Measurements from ENCODE around the gene TBC1D19. TPM values are rescaled to one million over a fixed set of nuclear protein-coding genes. Genes with fewer than 3 reads are reported as not detected.

Gene TBC1D19
- total and polyA plus RNA-seq, 2 donors (not counting 1 experiment from before 2014, with no cell fraction given): 1.8 to 11.0 TPM

DNA sequence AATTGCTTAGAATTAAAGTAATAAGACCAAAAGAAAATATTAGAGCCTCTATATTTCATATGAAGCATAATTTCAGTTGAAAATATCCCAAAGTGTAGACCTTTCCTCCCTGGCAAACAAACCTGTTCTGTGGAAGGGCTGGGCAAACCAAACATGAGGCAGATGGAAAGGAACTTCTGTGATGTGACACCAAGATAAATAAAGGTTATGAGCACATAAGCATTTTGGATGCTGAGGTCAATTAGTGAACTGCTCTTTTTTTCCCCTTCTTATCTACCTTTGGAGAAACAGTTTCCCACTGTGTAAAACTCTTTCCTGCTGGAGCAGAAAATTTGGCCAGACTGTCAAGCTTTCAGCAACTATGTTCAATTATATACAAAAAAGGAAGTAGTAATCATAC lies 167.1 kb downstream of the TBC1D19 start:
- H3K79me2 ChIP-seq (ENCODE audit: control insufficient read depth, insufficient read depth, low read length): no peaks in the 10 kb centered on the region
- DNase-seq (no peak), ATAC-seq (ENCODE audit: low read depth) (no peak)
- Mint-ChIP-seq H3K27me3 (no peaks in the 10 kb centered on the region), H3K27ac (no peak overlapping the region), H3K4me1 (peaks cover 20% of the 10 kb centered on the region), H3K9me3 (ENCODE audit: insufficient read depth) (peaks cover 4% of the 10 kb centered on the region), H3K4me3 (no peak overlapping the region)
- no peak overlapping the region for H3K27ac ChIP-seq (ENCODE audit: low read length in 2 of 2)
- TF ChIP-seq, protein P1, sequence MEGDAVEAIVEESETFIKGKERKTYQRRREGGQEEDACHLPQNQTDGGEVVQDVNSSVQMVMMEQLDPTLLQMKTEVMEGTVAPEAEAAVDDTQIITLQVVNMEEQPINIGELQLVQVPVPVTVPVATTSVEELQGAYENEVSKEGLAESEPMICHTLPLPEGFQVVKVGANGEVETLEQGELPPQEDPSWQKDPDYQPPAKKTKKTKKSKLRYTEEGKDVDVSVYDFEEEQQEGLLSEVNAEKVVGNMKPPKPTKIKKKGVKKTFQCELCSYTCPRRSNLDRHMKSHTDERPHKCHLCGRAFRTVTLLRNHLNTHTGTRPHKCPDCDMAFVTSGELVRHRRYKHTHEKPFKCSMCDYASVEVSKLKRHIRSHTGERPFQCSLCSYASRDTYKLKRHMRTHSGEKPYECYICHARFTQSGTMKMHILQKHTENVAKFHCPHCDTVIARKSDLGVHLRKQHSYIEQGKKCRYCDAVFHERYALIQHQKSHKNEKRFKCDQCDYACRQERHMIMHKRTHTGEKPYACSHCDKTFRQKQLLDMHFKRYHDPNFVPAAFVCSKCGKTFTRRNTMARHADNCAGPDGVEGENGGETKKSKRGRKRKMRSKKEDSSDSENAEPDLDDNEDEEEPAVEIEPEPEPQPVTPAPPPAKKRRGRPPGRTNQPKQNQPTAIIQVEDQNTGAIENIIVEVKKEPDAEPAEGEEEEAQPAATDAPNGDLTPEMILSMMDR (IDR thresholded peaks at IDR 0.05): no peak
- no peak for TF ChIP-seq EZH2 (IDR thresholded peaks at IDR 0.05; ENCODE audit: borderline replicate concordance, insufficient read depth, low read depth, low read length, poor library complexity, severe bottlenecking)
- intact Hi-C loops (cut with micrococcal nuclease): no loop called here
- no peak overlapping the region for H3K4me3 ChIP-seq (ENCODE audit: control extremely low read depth in 1 of 5, extremely low read depth in 1 of 5, insufficient read depth in 1 of 5, low read depth in 2 of 5, low read length in 4 of 5)
- H3K36me3 ChIP-seq (replicated peaks in 1 of 2; ENCODE audit: control extremely low read depth in 1 of 2, control insufficient read depth in 1 of 2, extremely low read depth in 1 of 2, insufficient read depth in 2 of 2, low read length in 1 of 2): no peaks in the 10 kb centered on the region
- peaks cover 17 to 22% of the 10 kb centered on the region in 2 donors for H3K4me1 ChIP-seq (ENCODE audit: control insufficient read depth in 2 of 2, insufficient read depth in 2 of 2, low read length in 2 of 2)
- no peaks in the 10 kb centered on the region for H3K27me3 ChIP-seq (replicated peaks in 1 of 4; ENCODE audit: control extremely low read depth in 1 of 4, control insufficient read depth in 3 of 4, insufficient read depth in 4 of 4, low read length in 3 of 4)
- H3K4me2 ChIP-seq (replicated peaks; ENCODE audit: low read depth, low read length, poor library complexity, severe bottlenecking): no peak overlapping the region
- no peaks in the 10 kb centered on the region for H3K9me3 ChIP-seq (ENCODE audit: control extremely low read depth in 1 of 3, control insufficient read depth in 2 of 3, insufficient read depth in 1 of 3, low read length in 2 of 3)
- H2AFZ ChIP-seq (ENCODE audit: insufficient read depth, low read depth, low read length, poor library complexity, severe bottlenecking): no peak overlapping the region
- H4K20me1 ChIP-seq (ENCODE audit: control insufficient read depth, insufficient read depth, low read length, poor library complexity, severe bottlenecking): no peaks in the 10 kb centered on the region
- ChIA-PET POLR2A (no interaction called here), CTCF (no interaction called here)
- H3K9ac ChIP-seq (ENCODE audit: low read length): no peak overlapping the region

DNA sequence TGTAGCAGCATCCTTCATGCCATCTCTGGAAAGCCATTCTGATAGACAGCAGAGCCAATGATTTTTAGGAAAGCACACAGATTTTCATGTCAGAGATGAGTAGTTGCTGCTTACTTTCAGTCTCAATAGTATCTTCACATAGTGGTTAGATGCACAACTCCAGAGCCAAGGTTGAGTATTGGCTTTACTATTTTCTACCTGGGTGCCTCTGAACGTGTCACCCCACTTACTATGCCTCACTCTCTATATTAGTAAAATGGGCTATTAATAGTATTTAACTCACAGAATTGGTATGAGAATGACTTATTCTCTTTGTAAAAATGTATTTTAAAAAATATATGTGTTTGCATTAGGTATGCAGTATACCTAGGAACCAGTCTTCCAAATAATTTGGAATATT lies 168.0 kb downstream of the TBC1D19 start:
- ChIA-PET CTCF (no interaction called here), POLR2A (no interaction called here)
- H3K27ac ChIP-seq (ENCODE audit: low read length in 2 of 2): no peak overlapping the region
- no peak overlapping the region for H3K4me3 Mint-ChIP-seq
- TF ChIP-seq, protein P1 (IDR thresholded peaks at IDR 0.05): no peak
- TF ChIP-seq EZH2 (IDR thresholded peaks at IDR 0.05; ENCODE audit: borderline replicate concordance, insufficient read depth, low read depth, low read length, poor library complexity, severe bottlenecking): no peak
- no peaks in the 10 kb centered on the region for H3K27me3 Mint-ChIP-seq
- no CpG with 5 or more reads among the region's 1 CpG for WGBS (ENCODE audit: insufficient coverage)
- H3K4me3 ChIP-seq (ENCODE audit: control extremely low read depth in 1 of 5, extremely low read depth in 1 of 5, insufficient read depth in 1 of 5, low read depth in 2 of 5, low read length in 4 of 5): no peak overlapping the region
- H3K27me3 ChIP-seq (replicated peaks in 1 of 4; ENCODE audit: control extremely low read depth in 1 of 4, control insufficient read depth in 3 of 4, insufficient read depth in 4 of 4, low read length in 3 of 4): no peaks in the 10 kb centered on the region
- H3K79me2 ChIP-seq (ENCODE audit: control insufficient read depth, insufficient read depth, low read length): no peaks in the 10 kb centered on the region
- peaks cover 19% of the 10 kb centered on the region for H3K4me1 Mint-ChIP-seq
- H3K4me1 ChIP-seq (ENCODE audit: control insufficient read depth in 2 of 2, insufficient read depth in 2 of 2, low read length in 2 of 2): peaks cover 15 to 22% of the 10 kb centered on the region in 2 donors
- no peaks in the 10 kb centered on the region for H3K36me3 ChIP-seq (replicated peaks in 1 of 2; ENCODE audit: control extremely low read depth in 1 of 2, control insufficient read depth in 1 of 2, extremely low read depth in 1 of 2, insufficient read depth in 2 of 2, low read length in 1 of 2)
- H3K27ac Mint-ChIP-seq: no peak overlapping the region
- ATAC-seq (ENCODE audit: low read depth) (no peak), DNase-seq (no peak)
- H4K20me1 ChIP-seq (ENCODE audit: control insufficient read depth, insufficient read depth, low read length, poor library complexity, severe bottlenecking): no peaks in the 10 kb centered on the region
- intact Hi-C loops (cut with micrococcal nuclease): no loop called here
- no peaks in the 10 kb centered on the region for H3K9me3 ChIP-seq (ENCODE audit: control extremely low read depth in 1 of 3, control insufficient read depth in 2 of 3, insufficient read depth in 1 of 3, low read length in 2 of 3)
- no peak overlapping the region for H3K9ac ChIP-seq (ENCODE audit: low read length)
- no peak overlapping the region for H3K4me2 ChIP-seq (replicated peaks; ENCODE audit: low read depth, low read length, poor library complexity, severe bottlenecking)
- H3K9me3 Mint-ChIP-seq (ENCODE audit: insufficient read depth): no peaks in the 10 kb centered on the region
- H2AFZ ChIP-seq (ENCODE audit: insufficient read depth, low read depth, low read length, poor library complexity, severe bottlenecking): no peak overlapping the region
